Glutamatergic neuron (in vitro differentiated cells): ENCODE results near the gene RTL10. TPM values are rescaled to one million over a fixed set of nuclear protein-coding genes. Genes with fewer than 3 reads are reported as not detected.

Source experiments
- DNase-seq: peaks from one replicate; pipeline ENCODE4 v3.0.0; 2022
- H3K27ac Mint-ChIP-seq: one replicate; pipeline ENCODE4 v1.8.0; 2020; ENCODE audit warnings: mild to moderate bottlenecking, mixed read lengths, inconsistent platforms; ENCODE audit not compliant: unreplicated experiment
- H3K27me3 Mint-ChIP-seq: one replicate; pipeline ENCODE4 v1.8.0; 2020; ENCODE audit warnings: mild to moderate bottlenecking, moderate library complexity, mixed read lengths, inconsistent platforms; ENCODE audit not compliant: unreplicated experiment
- H3K36me3 Mint-ChIP-seq: one replicate; pipeline ENCODE4 v1.8.0; 2020; ENCODE audit warnings: mild to moderate bottlenecking, mixed read lengths, inconsistent platforms; ENCODE audit not compliant: unreplicated experiment
- H3K4me1 Mint-ChIP-seq: one replicate; pipeline ENCODE4 v1.8.0; 2020; ENCODE audit warnings: mild to moderate bottlenecking, low read depth, mixed read lengths, inconsistent platforms; ENCODE audit not compliant: unreplicated experiment
- H3K4me3 Mint-ChIP-seq: one replicate; pipeline ENCODE4 v1.8.0; 2020; ENCODE audit warnings: mild to moderate bottlenecking, mixed read lengths, inconsistent platforms; ENCODE audit not compliant: unreplicated experiment
- H3K9me3 Mint-ChIP-seq: one replicate; pipeline ENCODE4 v1.8.0; 2020; ENCODE audit warnings: mild to moderate bottlenecking, moderate library complexity, mixed read lengths, inconsistent platforms; ENCODE audit not compliant: unreplicated experiment
- CTCF ChIP-seq: fragments of 200-600 bp; sonication (generic); IDR thresholded peaks from one replicate; pipeline ENCODE4 v1.5.0; 2021; ENCODE audit not compliant: partially characterized antibody, unreplicated experiment
- total RNA-seq: library from RNA; stranded (reverse); fragmentation: NEBNext Ultra II Directional; extraction: Animal tissue kit (Norgen Biotek cat#: 25700); gene quantifications from one replicate; pipeline ENCODE4 v1.2.1, GENCODE V29; 2021; ENCODE audit not compliant: unreplicated experiment

RTL10 gene
- total RNA-seq, 1 donor from 2014 or later, result 12.1 TPM

- no peak for DNase-seq
- no peak for TF ChIP-seq CTCF
- no peaks in the 10 kb centered on the region for H3K4me1 Mint-ChIP-seq
- no peaks in the 10 kb centered on the region for H3K9me3 Mint-ChIP-seq
- no peaks in the 10 kb centered on the region for H3K36me3 Mint-ChIP-seq
- H3K27me3 Mint-ChIP-seq, result no peaks in the 10 kb centered on the region
- no peak overlapping the region for H3K4me3 Mint-ChIP-seq
- H3K27ac Mint-ChIP-seq, result no peak overlapping the region
Measured at GRCh38 chr22:19831016-19831415, 23.7 kb downstream of the RTL10 start.

GRCh38 chr22:19828035-19828401 lies 26.7 kb downstream of the RTL10 start:
- Mint-ChIP-seq H3K36me3 (no peaks in the 10 kb centered on the region), H3K9me3 (peaks cover 2% of the 10 kb centered on the region), H3K27me3 (peaks cover 3% of the 10 kb centered on the region), H3K4me3 (no peak overlapping the region), H3K27ac (no peak overlapping the region), H3K4me1 (peaks cover 6% of the 10 kb centered on the region)
- DNase-seq, result no peak
- no peak for TF ChIP-seq CTCF

GRCh38 chr22:19827341-19828034 lies 27.2 kb downstream of the RTL10 start:
- peaks cover 2% of the 10 kb centered on the region for H3K9me3 Mint-ChIP-seq
- peaks cover 6% of the 10 kb centered on the region for H3K4me1 Mint-ChIP-seq
- no peak for DNase-seq
- H3K36me3 Mint-ChIP-seq, result no peaks in the 10 kb centered on the region
- no peak for TF ChIP-seq CTCF
- H3K4me3 Mint-ChIP-seq, result no peak overlapping the region
- no peak overlapping the region for H3K27ac Mint-ChIP-seq
- H3K27me3 Mint-ChIP-seq, result peaks cover 3% of the 10 kb centered on the region

GRCh38 chr22:19826619-19826950 lies 28.1 kb downstream of the RTL10 start:
- Mint-ChIP-seq H3K4me3 (no peak overlapping the region), H3K27me3 (peaks cover 5% of the 10 kb centered on the region), H3K36me3 (no peaks in the 10 kb centered on the region), H3K9me3 (peaks cover 2% of the 10 kb centered on the region), H3K27ac (no peak overlapping the region), H3K4me1 (peaks cover 6% of the 10 kb centered on the region)
- no peak for DNase-seq
- no peak for TF ChIP-seq CTCF

- Mint-ChIP-seq H3K4me3 (no peak overlapping the region), H3K36me3 (no peaks in the 10 kb centered on the region), H3K27ac (no peak overlapping the region), H3K27me3 (peaks cover 5% of the 10 kb centered on the region), H3K9me3 (peaks cover 2% of the 10 kb centered on the region), H3K4me1 (peaks cover 6% of the 10 kb centered on the region)
- DNase-seq, result no peak
- no peak for TF ChIP-seq CTCF
Measured at GRCh38 chr22:19825904-19826618, 28.6 kb downstream of the RTL10 start.
